HTR-8/SVneo (cell line): ENCODE data around the gene CTNND2.
A peak's percentile ranks its signal among the peaks of the same experiment; 100 is the strongest.
"Not testable (repeated sequence)": the region's sequence is repeated elsewhere in the genome, so short reads cannot be mapped to it uniquely, and the experiment has no call there.

Source experiments
- DNase-seq: peaks from one replicate; pipeline ENCODE4 v3.0.0; 2011; ENCODE audit warnings: low spot score, mixed read lengths; ENCODE audit not compliant: insufficient read length
- FAIRE-seq: peaks from 2 replicates; lab custom pipeline; 2011; peaks lifted over from hg19 to GRCh38; lab: Jason Lieb, UNC

Gene CTNND2

GRCh38 chr5:11888221-11888620 is 16.0 kb downstream of the CTNND2 start:
- no peak for FAIRE-seq
- DNase-seq: no peak

GRCh38 chr5:11878814-11879213 is 25.4 kb downstream of the CTNND2 start:
- FAIRE-seq (no peak), DNase-seq (no peak)

DNA sequence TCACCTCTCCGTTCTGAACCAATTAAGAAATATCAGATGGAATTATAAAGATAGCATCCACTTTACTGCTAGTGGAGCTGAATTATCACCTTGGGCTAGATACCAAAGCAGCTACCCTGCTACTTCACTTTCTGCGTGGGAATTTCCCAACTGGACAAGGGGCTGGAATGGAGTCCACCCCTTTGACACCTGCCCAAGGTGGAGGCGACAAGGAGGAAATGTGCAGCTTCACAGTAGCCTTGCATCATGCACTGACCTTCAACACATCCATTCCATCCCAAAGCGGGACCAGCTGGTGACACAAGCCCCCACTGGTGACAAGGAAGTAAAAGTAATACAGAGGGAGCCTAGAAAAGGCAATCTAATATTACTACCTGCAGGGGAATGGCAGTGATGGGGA is 30.7 kb downstream of the CTNND2 start:
- no peak for FAIRE-seq
- DNase-seq: no peak

DNA sequence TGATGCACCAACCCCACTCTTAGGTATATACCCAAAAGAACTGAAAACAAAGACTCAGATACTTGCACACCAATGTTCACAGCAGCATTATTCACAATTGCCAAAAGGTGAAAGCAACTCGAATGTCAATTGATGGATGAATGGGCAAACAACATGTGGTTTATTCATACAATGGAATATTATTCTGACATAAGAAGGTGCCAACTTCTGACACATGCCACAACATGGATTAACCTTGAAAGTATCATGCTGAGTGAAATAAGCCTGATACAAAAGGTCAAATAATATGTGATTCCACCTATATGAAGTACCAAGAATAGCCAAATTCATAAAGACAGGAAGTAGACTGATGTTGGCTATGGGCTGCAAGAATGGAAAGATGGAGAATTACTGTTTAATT is 35.0 kb downstream of the CTNND2 start:
- FAIRE-seq (peak; percentile 42), DNase-seq (no peak)

- no peak for DNase-seq
- no peak for FAIRE-seq
Observed at GRCh38 chr5:11863911-11864310, 40.3 kb downstream of the CTNND2 start.

- FAIRE-seq (no peak), DNase-seq (no peak)
Observed at GRCh38 chr5:11857391-11857790, 46.9 kb downstream of the CTNND2 start.

GRCh38 chr5:11854936-11855335 is 49.3 kb downstream of the CTNND2 start:
- no peak for FAIRE-seq
- no peak for DNase-seq

DNA sequence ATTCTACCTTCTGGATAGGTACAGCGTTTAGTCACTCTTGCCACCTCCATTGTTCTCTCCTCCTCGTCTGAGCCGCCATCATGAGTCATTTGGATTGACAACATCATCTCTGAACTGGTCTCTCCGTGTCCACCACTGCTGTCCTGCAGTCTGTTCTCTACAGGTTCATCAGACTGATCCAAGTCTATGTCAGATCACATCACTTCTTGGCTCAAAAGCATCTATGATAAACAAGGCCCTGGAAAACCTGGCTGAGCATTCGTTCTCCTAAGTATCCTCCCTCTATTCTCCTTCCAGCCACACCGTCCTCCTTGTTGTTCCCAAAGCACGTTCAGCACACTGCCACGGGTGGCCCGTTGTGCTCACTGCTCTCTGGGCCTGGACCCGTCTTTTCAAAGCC is 50.5 kb downstream of the CTNND2 start:
- FAIRE-seq (peak; percentile 26), DNase-seq (no peak)

GRCh38 chr5:11853140-11853539 is 51.1 kb downstream of the CTNND2 start:
- no peak for FAIRE-seq
- DNase-seq: no peak

- FAIRE-seq (no peak), DNase-seq (no peak)
Observed at GRCh38 chr5:11852717-11853087, 51.5 kb downstream of the CTNND2 start.

DNA sequence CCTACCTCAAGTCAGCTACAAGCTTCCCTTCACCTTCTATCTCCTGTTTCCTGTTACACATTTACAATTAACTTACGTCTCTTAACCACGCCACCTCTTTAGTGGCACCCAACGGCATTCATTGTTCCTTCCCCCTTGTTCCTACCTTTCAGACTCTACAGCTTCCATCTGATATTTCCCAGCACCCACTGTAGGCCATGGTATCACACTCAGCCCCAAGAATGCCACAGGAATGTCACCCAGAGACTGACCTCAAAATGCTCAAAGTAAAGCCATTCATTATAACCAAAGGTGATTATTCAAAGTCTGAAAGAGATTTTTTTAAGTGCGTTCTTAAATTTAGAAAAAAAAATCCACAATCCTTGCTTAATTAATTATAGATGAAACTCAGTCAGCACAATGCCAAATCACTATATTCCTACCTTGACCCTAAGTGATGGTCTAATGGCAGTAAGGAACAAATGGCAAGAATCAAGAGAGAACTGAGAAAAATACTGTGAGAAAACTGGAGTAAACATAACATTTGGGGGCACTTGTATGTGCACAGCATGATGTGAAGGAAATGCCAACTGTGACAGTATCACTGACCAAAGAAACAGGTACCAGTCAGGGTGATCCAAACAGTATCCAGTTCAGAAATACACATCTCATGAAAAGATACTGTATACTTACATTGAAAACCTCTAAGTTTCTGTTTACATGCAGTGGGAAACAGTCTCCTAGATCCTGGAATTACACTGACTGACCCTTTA is 52.1 kb downstream of the CTNND2 start:
- no peak for FAIRE-seq

GRCh38 chr5:11851416-11851815 is 52.8 kb downstream of the CTNND2 start:
- peak; percentile 36 for FAIRE-seq
- DNase-seq: no peak

More for the DNA sequence above, 52.1 kb downstream of the CTNND2 start:
- DNase-seq: no peak

- not testable (repeated sequence) for FAIRE-seq, DNase-seq
Observed at GRCh38 chr5:11828566-11828965, 75.7 kb downstream of the CTNND2 start.

DNA sequence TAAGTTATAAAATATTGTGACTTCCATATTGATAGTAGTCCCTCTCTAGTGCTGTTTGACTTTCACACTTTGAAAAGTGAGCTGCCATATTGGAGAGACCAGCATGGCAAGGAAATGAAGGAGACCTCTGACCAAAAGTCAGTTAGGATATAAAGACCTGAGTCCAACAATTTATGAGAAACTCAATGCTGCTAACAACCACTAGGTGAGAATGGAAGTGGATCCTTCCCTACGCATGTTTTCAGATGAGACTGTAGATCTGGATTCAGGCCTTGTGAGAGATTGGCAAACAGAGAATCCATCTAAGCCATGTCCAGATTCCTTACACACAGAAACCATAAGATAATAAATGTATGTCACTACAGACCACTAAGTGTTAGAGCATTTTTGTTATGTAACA is 81.6 kb downstream of the CTNND2 start:
- FAIRE-seq: no peak
- DNase-seq: no peak

GRCh38 chr5:11815916-11816315 is 88.3 kb downstream of the CTNND2 start:
- DNase-seq (no peak), FAIRE-seq (no peak)

DNA sequence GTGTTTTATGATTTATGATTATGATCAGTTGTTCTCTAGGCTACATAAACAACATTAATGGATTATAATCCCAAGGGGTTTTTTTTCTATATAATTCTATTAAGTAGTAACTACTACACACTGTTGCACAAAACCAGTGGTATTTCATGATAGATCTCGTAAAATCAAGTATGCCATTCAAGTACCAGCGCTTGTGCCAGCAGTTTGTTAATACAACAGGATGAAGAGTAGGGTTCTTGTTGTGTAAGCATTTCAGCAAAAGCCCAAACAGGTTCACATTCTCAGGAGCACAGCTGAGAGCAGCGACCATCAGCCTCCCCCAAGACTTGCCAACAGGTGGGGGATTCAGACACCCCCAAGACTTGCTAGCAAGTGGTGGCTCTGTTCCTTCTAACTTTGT is 88.8 kb downstream of the CTNND2 start:
- FAIRE-seq: no peak

DNA sequence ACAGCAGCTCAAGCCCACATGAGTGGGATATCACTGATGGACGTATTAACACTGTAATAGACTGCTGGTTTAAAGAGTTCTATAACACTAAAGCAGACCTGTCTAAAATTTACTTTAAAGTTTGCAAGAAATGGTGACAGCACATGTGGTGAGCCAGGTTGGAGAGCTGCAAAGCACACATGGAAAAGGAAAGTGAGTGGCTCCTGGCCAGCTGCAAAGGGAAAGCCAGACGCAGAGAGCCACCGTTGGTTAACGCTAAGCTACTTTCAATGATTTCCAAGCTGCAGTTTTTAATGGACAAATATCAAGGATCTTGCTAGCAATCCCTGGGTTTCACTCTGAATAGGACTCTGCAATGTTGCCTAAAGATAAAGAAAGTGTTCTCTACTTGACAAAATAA is 89.9 kb downstream of the CTNND2 start:
- FAIRE-seq (no peak), DNase-seq (no peak)

More for the DNA sequence above, 88.8 kb downstream of the CTNND2 start:
- no peak for DNase-seq

- DNase-seq: no peak
- no peak for FAIRE-seq
Observed at GRCh38 chr5:11809407-11809806, 94.8 kb downstream of the CTNND2 start.

DNA sequence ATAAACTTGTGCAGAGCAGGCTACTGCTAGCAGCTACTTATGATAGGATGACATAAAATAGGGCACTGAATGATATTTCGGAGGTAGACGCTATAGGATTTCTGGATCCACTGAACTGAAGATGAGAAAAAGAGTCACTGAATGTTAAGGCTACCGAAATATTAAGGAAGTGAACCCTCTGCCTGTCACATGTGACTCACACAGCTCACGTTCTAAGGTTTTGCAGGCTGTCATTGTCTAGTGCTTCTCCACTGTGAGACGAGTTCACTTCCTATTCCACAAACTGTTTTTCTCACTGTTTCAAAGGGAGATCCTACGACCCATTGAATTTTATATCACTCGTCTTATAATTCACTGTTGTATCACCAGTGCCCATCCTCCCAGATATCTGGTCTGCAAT is 100.8 kb downstream of the CTNND2 start:
- FAIRE-seq (no peak), DNase-seq (no peak)

GRCh38 chr5:11801061-11801460 is 103.2 kb downstream of the CTNND2 start:
- FAIRE-seq (no peak), DNase-seq (no peak)

DNA sequence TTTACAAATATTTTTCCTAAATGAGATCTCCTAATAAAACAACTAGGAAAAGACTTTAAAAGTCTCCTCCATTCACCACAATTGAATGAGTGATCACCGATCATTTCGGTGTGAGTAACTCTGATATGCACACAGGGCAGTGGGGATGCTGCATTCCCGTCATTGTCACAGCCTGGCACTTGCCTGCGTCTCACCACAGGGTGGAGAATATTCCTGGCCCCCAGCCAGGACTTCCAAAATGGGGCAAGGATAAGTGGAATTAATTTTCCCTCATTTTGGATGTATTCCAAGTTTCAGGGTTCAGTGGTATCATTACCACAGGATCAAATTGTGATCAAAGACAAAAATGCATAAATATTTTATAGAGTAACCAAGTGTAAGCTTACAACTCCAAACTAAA is 107.1 kb downstream of the CTNND2 start:
- DNase-seq (no peak), FAIRE-seq (no peak)

DNA sequence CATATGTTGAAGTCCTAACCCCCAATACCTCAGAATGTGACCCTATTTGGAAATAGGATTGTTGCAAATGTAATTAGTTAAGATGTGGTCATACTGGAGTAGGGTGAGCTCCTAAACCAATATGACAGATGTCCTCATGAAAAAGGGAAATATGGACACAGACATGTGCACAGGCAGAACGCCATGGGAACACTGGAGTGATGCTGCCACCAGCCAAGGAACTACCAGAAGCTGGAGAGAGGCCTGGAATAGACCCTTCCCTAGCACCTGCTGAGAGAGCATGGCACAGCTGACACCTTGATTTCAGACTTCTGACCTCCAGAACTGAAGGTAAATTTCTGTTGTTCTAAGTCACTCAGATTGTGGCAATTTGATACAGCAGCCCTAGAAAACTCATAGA is 110.8 kb downstream of the CTNND2 start:
- DNase-seq (no peak), FAIRE-seq (peak; percentile 20)
